Endodermal cell (in vitro differentiated cells): ENCODE results near the gene DYNC1I1. TPM values are rescaled to one million over a fixed set of nuclear protein-coding genes. Genes with fewer than 3 reads are reported as not detected.

Experiments used
- DNase-seq: peaks from one replicate; pipeline ENCODE4 v3.0.0-alpha.2; 2017
- H3K27ac ChIP-seq: 2 replicates; pipeline ENCODE4 v1.5.1; 2013; ENCODE audit warnings: mild to moderate bottlenecking, low read depth, low read length, moderate library complexity
- H3K27me3 ChIP-seq: 2 replicates; pipeline ENCODE4 v1.6.1; 2013; ENCODE audit warnings: mild to moderate bottlenecking, low read length, moderate library complexity; ENCODE audit not compliant: insufficient read depth, control insufficient read depth, poor library complexity, severe bottlenecking
- H3K36me3 ChIP-seq: 2 replicates; pipeline ENCODE4 v1.7.0; 2013; ENCODE audit warnings: mild to moderate bottlenecking, low read length, moderate library complexity; ENCODE audit not compliant: control insufficient read depth, insufficient read depth
- H3K4me1 ChIP-seq: one replicate; pipeline ENCODE4 v1.7.0; 2013; ENCODE audit warnings: low read length; ENCODE audit not compliant: control insufficient read depth, insufficient read depth
- H3K4me3 ChIP-seq: 2 replicates; pipeline ENCODE4 v1.5.1; 2013; ENCODE audit warnings: mild to moderate bottlenecking, low read length, moderate library complexity
- H3K9ac ChIP-seq: 2 replicates; pipeline ENCODE4 v1.6.1; 2013; ENCODE audit warnings: mild to moderate bottlenecking, low read length, moderate library complexity; ENCODE audit not compliant: poor library complexity, severe bottlenecking; ENCODE audit errors: extremely low read depth
- H3K9me3 ChIP-seq: 2 replicates; pipeline ENCODE4 v1.6.1; 2013; ENCODE audit warnings: mild to moderate bottlenecking, low read length, moderate library complexity; ENCODE audit not compliant: control insufficient read depth
- H3K27ac Mint-ChIP-seq: 2 replicates; pipeline ENCODE4 v1.8.0; 2020; ENCODE audit warnings: mixed read lengths
- H3K27me3 Mint-ChIP-seq: 2 replicates; pipeline ENCODE4 v1.8.0; 2021; ENCODE audit warnings: mild to moderate bottlenecking, mixed read lengths; ENCODE audit not compliant: insufficient read depth
- H3K36me3 Mint-ChIP-seq: 2 replicates; pipeline ENCODE4 v1.8.0; 2020; ENCODE audit warnings: low read depth, mixed read lengths
- H3K4me1 Mint-ChIP-seq: 2 replicates; pipeline ENCODE4 v1.8.0; 2020; ENCODE audit warnings: mixed read lengths
- H3K4me3 Mint-ChIP-seq: 2 replicates; pipeline ENCODE4 v1.8.0; 2020; ENCODE audit warnings: mild to moderate bottlenecking, moderate library complexity, mixed read lengths
- H3K9me3 Mint-ChIP-seq: 2 replicates; pipeline ENCODE4 v1.8.0; 2020; ENCODE audit warnings: mild to moderate bottlenecking, mixed read lengths
- CTCF ChIP-seq: fragments of 200-600 bp; sonication (generic); conservative IDR thresholded peaks from 2 replicates; pipeline ENCODE4 v1.5.0; 2021; ENCODE audit warnings: antibody characterized with exemption, mild to moderate bottlenecking
- WGBS, 2 experiments: methylation state at CpG; one replicate each; pipeline versions ENCODE4 v1.1.5 to v1.1.7; 2013; ENCODE audit warnings: missing lambda C conversion rate in 2 of 2, mixed read lengths in 1 of 2; ENCODE audit not compliant: insufficient coverage in 1 of 2, insufficient read length in 1 of 2; 5-methylcytosine and 5-hydroxymethylcytosine counted together
- total RNA-seq, 2 donors: library from RNA; stranded (reverse); fragmentation: NEBNext Ultra II Directional in 1 of 2; extraction: Animal tissue kit (Norgen Biotek cat#: 25700) in 1 of 2; gene quantifications; 2 replicates in 1 of 2; 3 replicates in 1 of 2; pipeline ENCODE4 v1.2.1, GENCODE V29; 2021

DYNC1I1 gene
- total RNA-seq, 2 donors from 2014 or later, result 6.5 to 7.2 TPM

- H3K27me3 Mint-ChIP-seq, result no peaks in the 10 kb centered on the region
- Histone ChIP-seq H3K4me1 (peaks cover 2% of the 10 kb centered on the region), H3K27ac (no peak overlapping the region), H3K36me3 (no peaks in the 10 kb centered on the region), H3K27me3 (no peaks in the 10 kb centered on the region), H3K4me3 (no peak overlapping the region), H3K9me3 (no peaks in the 10 kb centered on the region), H3K9ac (no peak overlapping the region)
- 90 to 96% methylated on average over 4 of the region's 4 CpGs for WGBS, 2 experiments
- TF ChIP-seq CTCF, result no peak
- H3K4me3 Mint-ChIP-seq, result no peak overlapping the region
- H3K9me3 Mint-ChIP-seq, result no peaks in the 10 kb centered on the region
- DNase-seq, result no peak
- H3K4me1 Mint-ChIP-seq, result peaks cover 21% of the 10 kb centered on the region
- H3K27ac Mint-ChIP-seq, result no peak overlapping the region
- H3K36me3 Mint-ChIP-seq, result no peaks in the 10 kb centered on the region
Measured at GRCh38 chr7:96061844-96062243, 289.5 kb downstream of the DYNC1I1 start.

GRCh38 chr7:96067321-96067720 lies 295.0 kb downstream of the DYNC1I1 start:
- no peak for TF ChIP-seq CTCF
- Mint-ChIP-seq H3K36me3 (no peaks in the 10 kb centered on the region), H3K4me1 (peaks cover 32% of the 10 kb centered on the region), H3K4me3 (no peak overlapping the region), H3K9me3 (no peaks in the 10 kb centered on the region), H3K27ac (peak overlapping the region; percentile 29), H3K27me3 (no peaks in the 10 kb centered on the region)
- Histone ChIP-seq H3K27ac (no peak overlapping the region), H3K9ac (no peak overlapping the region), H3K9me3 (no peaks in the 10 kb centered on the region), H3K27me3 (no peaks in the 10 kb centered on the region), H3K4me3 (no peak overlapping the region), H3K4me1 (peaks cover 6% of the 10 kb centered on the region), H3K36me3 (no peaks in the 10 kb centered on the region)
- 80 to 100% methylated on average over 1 of the region's 1 CpG for WGBS, 2 experiments
- DNase-seq, result no peak

GRCh38 chr7:96069401-96069800 lies 297.0 kb downstream of the DYNC1I1 start:
- TF ChIP-seq CTCF, result no peak
- 88 to 94% methylated on average over 2 to 3 of the region's 3 CpGs for WGBS, 2 experiments

More at GRCh38 chr7:96069401-96069800, 297.0 kb downstream of the DYNC1I1 start:
- Mint-ChIP-seq H3K4me1 (peaks cover 32% of the 10 kb centered on the region), H3K27me3 (no peaks in the 10 kb centered on the region), H3K9me3 (no peaks in the 10 kb centered on the region), H3K4me3 (no peak overlapping the region), H3K27ac (no peak overlapping the region), H3K36me3 (no peaks in the 10 kb centered on the region)
- H3K9ac ChIP-seq, result no peak overlapping the region
- no peak for DNase-seq
- no peak overlapping the region for H3K27ac ChIP-seq
- H3K36me3 ChIP-seq, result no peaks in the 10 kb centered on the region
- H3K27me3 ChIP-seq, result no peaks in the 10 kb centered on the region
- no peak overlapping the region for H3K4me3 ChIP-seq
- H3K4me1 ChIP-seq, result peaks cover 6% of the 10 kb centered on the region
- H3K9me3 ChIP-seq, result no peaks in the 10 kb centered on the region
